Natural killer cell treated with Interleukin-12 subunit alpha and Interleukin-12 subunit beta and Interleukin-15 and Interleukin-18, amount 100 ng/mL, for 72 hours (primary cell): ENCODE measurements around the gene CFAP299. TPM values are rescaled to one million over a fixed set of nuclear protein-coding genes. Genes with fewer than 3 reads are reported as not detected.

Experiments used
- ATAC-seq, 2 donors: fragments of 150-1000 bp; cut with Tn5 transposase in 1 of 2; sonication (Bioruptor Pico), chemical (Tn5 transposase) in 1 of 2; 2 replicates each; pipeline ENCODE4 v1.10.0; 2021
- DNase-seq: peaks from one replicate; pipeline ENCODE4 v3.0.0; 2022; ENCODE audit warnings: low spot score
- H3K27ac Mint-ChIP-seq, 2 donors: 1 replicate in 1 of 2; 2 replicates in 1 of 2; pipeline ENCODE4 v1.8.0; 2022; ENCODE audit warnings: mixed read lengths in 2 of 2, mild to moderate bottlenecking in 1 of 2, moderate library complexity in 1 of 2
- H3K27me3 Mint-ChIP-seq, 2 donors: 1 replicate in 1 of 2; 2 replicates in 1 of 2; pipeline ENCODE4 v1.8.0; 2022; ENCODE audit warnings: mixed read lengths in 2 of 2
- H3K36me3 Mint-ChIP-seq: one replicate; pipeline ENCODE4 v1.8.0; 2022; ENCODE audit warnings: mixed read lengths
- H3K4me1 Mint-ChIP-seq, 2 donors: 1 replicate in 1 of 2; 2 replicates in 1 of 2; pipeline ENCODE4 v1.8.0; 2022; ENCODE audit warnings: low read depth in 2 of 2, mixed read lengths in 2 of 2, mild to moderate bottlenecking in 1 of 2
- H3K4me3 Mint-ChIP-seq: one replicate; pipeline ENCODE4 v1.8.0; 2022; ENCODE audit warnings: mixed read lengths
- H3K9me3 Mint-ChIP-seq: 2 replicates; pipeline ENCODE4 v1.8.0; 2022; ENCODE audit warnings: mixed read lengths
- total RNA-seq, 2 donors: library from RNA; stranded (reverse); gene quantifications; one replicate each; pipeline ENCODE4 v1.2.3, GENCODE V29; 2022

The CFAP299 gene
- total RNA-seq, 2 donors from 2014 or later = not detected

DNA sequence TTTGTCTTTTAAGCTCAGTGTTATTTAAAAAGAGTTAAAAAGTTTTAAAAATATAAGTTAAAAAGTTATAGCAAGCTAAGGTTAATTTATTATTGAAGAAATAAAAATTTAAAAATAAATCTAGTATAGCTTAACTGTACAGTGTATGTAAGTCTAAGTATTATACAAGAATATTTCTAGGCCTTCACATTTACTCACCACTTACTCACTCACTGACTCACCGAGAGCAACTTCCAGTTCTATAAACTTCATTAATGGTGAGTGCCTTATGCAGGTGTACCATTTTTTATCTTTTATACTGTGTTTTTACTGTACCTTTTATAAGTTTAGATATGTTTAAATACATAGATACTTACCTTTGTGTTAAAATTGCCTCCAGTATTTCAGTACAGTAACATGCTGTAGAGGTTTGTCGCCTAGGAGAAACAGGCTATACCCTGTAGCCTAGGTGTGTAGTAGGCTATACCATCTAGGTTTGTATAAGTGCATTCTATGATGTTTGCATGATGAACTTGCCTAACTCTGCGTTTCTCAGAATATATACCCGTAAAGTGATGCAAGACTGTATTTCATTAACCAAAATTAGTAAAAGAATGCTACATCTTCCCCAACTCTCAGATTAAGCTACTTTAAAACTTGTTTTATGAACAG lies 202.9 kb downstream of the CFAP299 start:
- peaks cover 6 to 9% of the 10 kb centered on the region in 2 donors for H3K27me3 Mint-ChIP-seq
- no peak for DNase-seq
- peaks cover 5% of the 10 kb centered on the region for H3K36me3 Mint-ChIP-seq
- no peak for ATAC-seq
- H3K9me3 Mint-ChIP-seq = no peaks in the 10 kb centered on the region
- no peak overlapping the region for H3K4me3 Mint-ChIP-seq
- H3K27ac Mint-ChIP-seq = peak overlapping the region in 1 of 2 donors; percentile 79
- H3K4me1 Mint-ChIP-seq = peaks cover 0 to 9% of the 10 kb centered on the region in 2 donors

DNA sequence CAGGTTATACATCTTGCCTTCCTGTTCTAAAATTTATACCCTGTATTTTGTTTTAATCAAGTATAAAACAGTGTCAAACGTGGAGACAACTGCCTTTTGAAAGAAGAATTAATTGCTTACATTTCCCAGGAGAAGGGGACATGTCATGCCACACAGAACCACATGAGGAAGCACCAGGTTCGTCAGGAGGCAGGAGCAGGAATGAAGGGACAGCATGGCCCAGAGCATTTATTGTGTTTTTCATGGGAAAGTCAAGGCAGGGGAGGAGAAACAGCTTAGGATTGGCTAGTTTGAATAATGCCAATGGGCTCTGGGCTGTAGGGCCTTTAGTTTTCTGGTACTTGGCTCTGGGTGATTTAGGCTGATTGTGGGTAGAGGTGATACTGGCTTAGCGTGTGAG lies 203.7 kb downstream of the CFAP299 start:
- peaks cover 0 to 9% of the 10 kb centered on the region in 2 donors for H3K4me1 Mint-ChIP-seq
- H3K36me3 Mint-ChIP-seq = peaks cover 8% of the 10 kb centered on the region
- peaks cover 7 to 9% of the 10 kb centered on the region in 2 donors for H3K27me3 Mint-ChIP-seq
- DNase-seq = no peak
- H3K9me3 Mint-ChIP-seq = no peaks in the 10 kb centered on the region
- H3K4me3 Mint-ChIP-seq = peak overlapping the region; percentile 6
- no peak for ATAC-seq
- H3K27ac Mint-ChIP-seq = peak overlapping the region in 1 of 2 donors; percentile 79

DNA sequence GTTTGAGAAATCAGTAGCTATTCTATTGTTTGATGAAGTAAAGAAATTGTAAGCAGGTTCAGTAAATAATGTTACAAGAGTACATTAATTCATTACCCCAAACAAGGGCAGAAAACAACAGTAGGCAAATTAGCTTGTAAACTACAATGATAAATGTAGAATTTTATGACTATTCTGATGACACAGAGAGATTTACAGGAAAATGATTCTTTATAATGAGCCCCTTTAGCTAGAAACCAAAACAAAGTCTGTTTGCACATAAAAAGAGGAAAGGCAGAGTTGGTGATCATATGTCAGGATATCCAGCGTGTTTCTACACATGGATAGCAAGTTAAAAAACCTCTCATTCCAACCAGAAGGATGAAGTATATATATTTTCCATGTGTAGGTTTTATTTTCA lies 204.8 kb downstream of the CFAP299 start:
- Mint-ChIP-seq H3K9me3 (no peaks in the 10 kb centered on the region), H3K4me1 (peaks cover 0 to 9% of the 10 kb centered on the region in 2 donors), H3K36me3 (peaks cover 20% of the 10 kb centered on the region), H3K27ac (peak overlapping the region; percentile 67 to 79), H3K27me3 (peaks cover 9% of the 10 kb centered on the region in 2 donors), H3K4me3 (peak overlapping the region; percentile 52)
- DNase-seq (no peak), ATAC-seq (peak in 1 of 2 donors; percentile 42)

DNA sequence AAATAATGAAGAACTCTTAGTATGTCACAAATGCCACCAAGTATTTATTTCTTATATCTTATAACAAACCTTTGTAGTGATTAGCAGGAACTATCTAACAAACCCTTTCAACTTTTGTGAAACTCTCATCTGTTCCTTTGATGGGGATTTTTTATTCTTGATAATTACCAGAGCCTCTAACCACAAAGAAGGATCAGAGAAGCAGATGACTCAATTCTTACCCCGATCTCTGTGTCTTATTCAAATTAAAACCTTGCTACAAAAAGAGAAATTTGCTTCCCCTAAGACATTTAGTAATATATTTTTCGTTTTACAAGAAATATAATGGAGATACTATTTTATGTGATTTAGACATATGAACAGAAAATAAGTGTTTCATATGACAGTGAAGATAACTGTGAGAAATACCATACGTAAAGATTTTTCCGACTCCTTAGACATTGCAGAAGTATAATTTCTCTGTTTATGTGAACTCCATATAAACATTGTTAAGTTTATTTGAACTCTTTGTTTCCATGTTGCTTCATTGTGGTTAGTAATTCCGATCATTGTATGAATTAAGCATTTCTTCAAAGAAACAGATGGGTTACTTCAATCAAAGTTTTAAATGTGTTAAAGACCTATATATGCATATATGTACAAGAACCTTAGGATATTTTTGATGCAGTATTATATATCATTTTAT lies 205.4 kb downstream of the CFAP299 start:
- Mint-ChIP-seq H3K9me3 (no peaks in the 10 kb centered on the region), H3K27me3 (peaks cover 4 to 9% of the 10 kb centered on the region in 2 donors), H3K27ac (peak overlapping the region; percentile 67 to 79), H3K4me1 (peaks cover 0 to 9% of the 10 kb centered on the region in 2 donors), H3K36me3 (peaks cover 24% of the 10 kb centered on the region), H3K4me3 (peak overlapping the region; percentile 52)
- no peak for DNase-seq
- peak; percentile 57 to 81 for ATAC-seq

DNA sequence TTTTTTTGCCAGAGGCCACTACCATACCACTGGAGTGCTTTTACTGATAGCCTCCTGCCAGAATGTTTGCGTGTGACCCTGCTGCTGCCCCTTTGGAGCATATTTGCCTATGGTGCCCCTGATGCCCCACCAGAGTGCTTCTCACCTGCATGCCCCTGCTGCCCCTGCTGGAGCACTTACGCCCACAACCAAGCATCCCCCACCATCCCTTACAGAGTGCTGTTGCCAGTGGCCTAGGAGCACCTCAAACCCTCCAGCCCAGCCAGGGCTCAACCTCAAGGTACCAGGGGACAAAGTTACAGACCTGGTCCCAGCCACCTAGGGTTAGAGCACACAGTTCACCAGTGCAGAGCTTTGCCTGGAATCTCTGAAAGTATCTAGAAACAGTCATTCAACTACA lies 207.2 kb downstream of the CFAP299 start:
- Mint-ChIP-seq H3K4me3 (no peak overlapping the region), H3K27ac (peak overlapping the region in 1 of 2 donors; percentile 79), H3K9me3 (peaks cover 2% of the 10 kb centered on the region), H3K27me3 (peaks cover 0 to 9% of the 10 kb centered on the region in 2 donors), H3K36me3 (peaks cover 29% of the 10 kb centered on the region), H3K4me1 (peaks cover 0 to 9% of the 10 kb centered on the region in 2 donors)
- no peak for ATAC-seq
- DNase-seq = no peak

DNA sequence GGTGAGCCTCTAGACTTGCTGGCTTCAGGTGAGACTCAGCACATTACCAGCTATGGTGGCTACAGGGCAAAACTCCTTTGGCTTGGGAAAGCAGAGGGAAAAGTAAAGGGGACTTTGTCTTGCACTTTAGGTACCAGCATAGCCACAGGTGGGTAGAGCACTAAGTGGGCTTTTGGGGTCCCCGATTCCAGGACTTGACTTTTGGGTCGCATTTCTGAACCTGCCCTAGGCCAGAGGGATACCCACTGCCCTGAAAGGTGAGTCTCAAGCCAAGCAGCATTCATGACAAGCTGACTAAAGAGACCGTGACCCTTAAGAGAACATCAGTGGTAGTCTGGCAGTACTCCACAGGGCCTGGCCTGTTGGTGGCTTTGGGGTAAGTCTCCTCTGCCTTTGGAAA lies 224.8 kb downstream of the CFAP299 start:
- H3K27ac Mint-ChIP-seq = no peak overlapping the region
- H3K9me3 Mint-ChIP-seq = peaks cover 3% of the 10 kb centered on the region
- no peak for ATAC-seq
- no peaks in the 10 kb centered on the region for H3K4me1 Mint-ChIP-seq
- H3K27me3 Mint-ChIP-seq = peaks cover 8 to 13% of the 10 kb centered on the region in 2 donors
- no peak overlapping the region for H3K4me3 Mint-ChIP-seq
- no peak for DNase-seq
- H3K36me3 Mint-ChIP-seq = peaks cover 14% of the 10 kb centered on the region

DNA sequence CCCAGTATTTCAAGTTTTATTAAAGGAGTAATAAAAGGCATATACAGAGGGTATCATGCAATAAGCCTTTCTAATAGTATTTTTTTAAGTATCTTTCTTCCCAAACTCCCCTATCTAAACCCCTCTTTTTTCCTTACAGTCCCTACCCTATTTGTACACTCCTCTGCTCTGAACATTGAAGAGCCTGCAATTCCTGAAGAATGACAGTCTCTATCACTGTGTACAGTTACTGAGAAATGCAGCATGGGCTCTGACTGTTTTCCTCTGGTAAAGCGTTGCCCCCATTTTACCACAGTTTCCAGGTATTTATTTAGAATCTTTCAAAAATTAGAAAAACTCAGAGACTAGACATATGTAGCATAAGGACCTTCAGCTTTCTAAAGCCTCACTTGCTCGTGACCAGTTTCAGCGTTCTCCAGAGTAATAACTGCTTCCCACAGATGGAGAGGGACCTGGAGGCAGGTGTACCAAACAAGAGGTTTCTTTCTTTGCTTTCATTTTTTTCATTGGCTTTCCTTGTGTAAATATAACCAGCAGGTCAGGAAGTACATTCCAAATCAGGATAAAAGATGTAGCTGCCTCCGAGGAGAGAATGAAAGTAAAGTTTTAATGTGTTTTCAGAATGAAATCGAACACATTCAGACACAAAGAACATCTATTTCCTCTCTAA lies 230.8 kb downstream of the CFAP299 start:
- H3K4me3 Mint-ChIP-seq = no peak overlapping the region
- ATAC-seq = no peak
- no peak overlapping the region for H3K27ac Mint-ChIP-seq
- peaks cover 9% of the 10 kb centered on the region for H3K36me3 Mint-ChIP-seq
- peaks cover 5 to 11% of the 10 kb centered on the region in 2 donors for H3K27me3 Mint-ChIP-seq
- no peaks in the 10 kb centered on the region for H3K4me1 Mint-ChIP-seq
- no peak for DNase-seq
- peaks cover 3% of the 10 kb centered on the region for H3K9me3 Mint-ChIP-seq

DNA sequence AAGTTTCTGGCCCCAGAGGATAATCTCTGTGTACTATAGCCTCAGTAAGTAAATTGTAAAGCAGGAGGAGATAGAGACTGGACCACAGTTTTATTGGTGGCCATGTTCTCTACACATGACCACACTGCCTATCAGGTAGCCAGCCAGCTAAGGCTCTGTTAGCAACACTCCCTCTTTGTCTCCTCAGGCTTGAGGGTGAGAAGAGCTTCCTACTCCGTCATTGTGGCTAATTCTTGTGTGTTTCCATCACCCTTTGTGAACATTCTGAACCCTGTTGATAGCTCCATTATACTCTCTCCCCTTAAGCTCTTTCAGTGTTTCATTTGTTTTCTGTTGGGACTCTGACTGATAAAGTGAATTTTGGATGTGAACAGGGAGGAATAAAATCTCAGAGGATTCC lies 233.4 kb downstream of the CFAP299 start:
- Mint-ChIP-seq H3K27me3 (no peaks in the 10 kb centered on the region), H3K9me3 (no peaks in the 10 kb centered on the region), H3K4me3 (no peak overlapping the region), H3K36me3 (peaks cover 4% of the 10 kb centered on the region), H3K4me1 (no peaks in the 10 kb centered on the region), H3K27ac (no peak overlapping the region)
- DNase-seq = no peak
- ATAC-seq = no peak

DNA sequence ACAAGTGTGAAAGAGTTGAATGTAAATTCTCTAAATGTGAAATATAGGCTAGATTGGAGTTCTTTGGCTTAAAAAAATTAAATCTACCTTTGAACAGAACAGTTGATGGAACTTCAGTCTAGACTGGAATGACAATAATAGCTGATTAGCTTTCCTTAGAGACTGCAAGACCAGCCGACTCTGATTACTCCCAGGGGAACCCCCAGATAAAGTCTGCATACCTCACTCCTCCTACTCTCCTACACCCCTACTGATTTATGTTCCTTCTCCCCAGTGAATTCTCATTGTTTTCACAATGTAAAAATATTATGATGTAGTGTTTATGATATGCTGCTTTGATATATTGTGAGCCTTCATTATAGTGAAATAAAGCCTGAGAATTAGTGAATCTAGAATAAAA lies 241.3 kb downstream of the CFAP299 start:
- H3K4me1 Mint-ChIP-seq = no peaks in the 10 kb centered on the region
- DNase-seq (no peak), ATAC-seq (no peak)
- no peak overlapping the region for H3K27ac Mint-ChIP-seq
- H3K4me3 Mint-ChIP-seq = no peak overlapping the region
- H3K36me3 Mint-ChIP-seq = peaks cover 4% of the 10 kb centered on the region
- peaks cover 0 to 2% of the 10 kb centered on the region in 2 donors for H3K27me3 Mint-ChIP-seq
- H3K9me3 Mint-ChIP-seq = no peaks in the 10 kb centered on the region

DNA sequence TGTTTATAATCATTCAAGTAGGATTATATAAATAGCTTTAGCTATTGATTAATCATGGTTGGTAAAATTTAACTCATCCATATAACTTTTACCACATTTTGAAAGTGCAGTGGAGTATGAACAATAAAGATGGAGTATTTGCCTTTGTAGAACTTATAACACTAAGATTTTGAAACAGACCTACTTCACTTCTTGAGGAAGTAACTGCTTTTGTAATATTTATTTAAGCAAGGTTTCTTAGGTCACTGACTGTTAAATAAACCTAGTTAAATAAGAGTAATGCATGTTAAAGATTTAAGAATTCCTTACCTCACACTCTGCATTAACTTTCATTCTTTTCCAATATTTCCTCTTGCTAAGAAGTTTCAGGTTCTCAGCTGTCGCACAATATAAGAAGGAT lies 242.5 kb downstream of the CFAP299 start:
- no peak overlapping the region for H3K27ac Mint-ChIP-seq
- ATAC-seq (no peak), DNase-seq (no peak)
- peaks cover 4% of the 10 kb centered on the region for H3K36me3 Mint-ChIP-seq
- H3K4me3 Mint-ChIP-seq = no peak overlapping the region
- no peaks in the 10 kb centered on the region for H3K9me3 Mint-ChIP-seq
- H3K27me3 Mint-ChIP-seq = peaks cover 3 to 7% of the 10 kb centered on the region in 2 donors
- H3K4me1 Mint-ChIP-seq = no peaks in the 10 kb centered on the region

DNA sequence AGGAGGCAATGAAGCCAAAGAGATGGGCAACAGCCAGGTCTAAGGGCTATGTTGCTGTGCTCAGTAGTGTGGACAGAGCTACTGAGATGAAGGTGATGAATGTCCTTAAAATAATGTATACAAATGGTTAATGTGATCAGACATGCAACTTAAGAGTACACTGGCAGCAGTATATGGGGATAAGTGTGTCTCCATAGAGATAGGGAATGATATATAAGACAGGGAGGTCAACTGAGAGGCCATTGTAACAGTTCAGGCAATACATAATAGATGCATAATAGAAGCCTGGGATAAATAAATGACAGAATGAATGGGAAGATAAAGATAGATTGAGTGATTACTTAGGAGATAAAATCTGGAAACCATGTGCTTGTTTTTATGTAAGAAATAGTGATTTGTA lies 250.0 kb downstream of the CFAP299 start:
- Mint-ChIP-seq H3K9me3 (no peaks in the 10 kb centered on the region), H3K4me1 (no peaks in the 10 kb centered on the region), H3K27ac (no peak overlapping the region), H3K27me3 (peaks cover 14% of the 10 kb centered on the region in 2 donors), H3K36me3 (no peaks in the 10 kb centered on the region), H3K4me3 (no peak overlapping the region)
- ATAC-seq (no peak), DNase-seq (no peak)

DNA sequence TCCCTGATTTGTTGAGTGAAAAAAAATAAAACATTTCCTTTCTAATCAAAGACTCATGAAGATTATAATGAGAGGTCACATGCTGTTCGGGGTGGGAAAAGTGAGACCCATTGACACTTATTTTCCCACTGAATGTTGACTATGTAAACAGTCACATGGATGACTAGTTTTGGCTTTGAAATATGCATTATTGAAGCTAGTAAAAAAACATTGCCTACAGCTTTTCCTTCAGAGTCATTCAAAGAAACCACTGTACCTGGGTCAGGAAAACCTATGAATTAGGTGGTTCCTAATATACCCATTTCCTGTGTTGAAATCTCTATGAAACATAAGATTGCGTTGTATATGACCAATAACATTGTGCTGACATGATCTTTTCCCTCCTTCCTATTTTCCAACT lies 251.2 kb downstream of the CFAP299 start:
- H3K4me1 Mint-ChIP-seq = no peaks in the 10 kb centered on the region
- DNase-seq = no peak
- H3K9me3 Mint-ChIP-seq = no peaks in the 10 kb centered on the region
- H3K4me3 Mint-ChIP-seq = no peak overlapping the region
- H3K36me3 Mint-ChIP-seq = no peaks in the 10 kb centered on the region
- no peak overlapping the region for H3K27ac Mint-ChIP-seq
- H3K27me3 Mint-ChIP-seq = peaks cover 13 to 14% of the 10 kb centered on the region in 2 donors
- ATAC-seq = no peak

DNA sequence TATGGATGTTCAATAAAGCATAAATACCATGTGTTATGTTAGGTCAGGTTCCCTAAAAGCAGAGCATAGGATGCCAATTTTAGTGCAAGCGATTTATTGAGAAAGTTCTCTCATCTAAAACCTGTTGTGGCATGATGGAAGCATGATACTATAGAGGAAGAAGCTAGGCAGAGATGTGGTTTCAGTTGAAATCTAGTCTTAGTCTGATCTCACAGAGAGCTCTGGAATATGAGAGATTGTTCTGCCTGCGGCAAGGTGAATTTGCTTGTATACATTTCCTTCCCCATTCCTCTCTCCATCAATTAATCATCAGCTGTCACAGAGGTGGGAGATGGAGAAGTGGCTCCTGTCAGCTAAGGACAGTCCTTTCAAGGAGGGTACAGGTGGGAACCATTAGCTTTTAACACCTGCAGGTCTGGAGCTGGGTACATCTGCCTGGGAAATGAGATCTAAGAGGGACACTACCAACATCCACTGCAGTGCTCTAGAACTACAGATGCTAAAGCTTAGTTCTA lies 252.4 kb downstream of the CFAP299 start:
- Mint-ChIP-seq H3K27me3 (peaks cover 8 to 12% of the 10 kb centered on the region in 2 donors), H3K4me1 (no peaks in the 10 kb centered on the region), H3K36me3 (no peaks in the 10 kb centered on the region), H3K27ac (no peak overlapping the region), H3K4me3 (no peak overlapping the region), H3K9me3 (no peaks in the 10 kb centered on the region)
- no peak for DNase-seq
- no peak for ATAC-seq

DNA sequence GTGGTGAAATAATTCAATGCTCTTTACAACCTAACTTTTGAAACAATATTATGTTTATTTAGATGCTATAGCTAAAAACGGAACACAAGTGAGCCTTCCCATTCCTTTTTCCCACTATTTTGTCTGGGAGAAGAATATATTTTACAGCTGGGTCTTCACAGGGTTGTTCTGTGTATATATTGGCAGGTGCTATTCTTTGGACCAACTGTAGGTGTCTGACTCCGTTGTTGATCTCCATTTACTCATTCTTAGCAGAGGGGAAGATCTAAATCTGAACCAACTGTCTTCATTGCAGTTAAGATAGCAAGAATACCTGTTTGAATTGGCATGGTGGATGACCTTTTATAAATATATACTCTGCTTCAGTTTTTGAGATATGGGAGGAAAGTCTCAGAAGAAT lies 257.4 kb downstream of the CFAP299 start:
- Mint-ChIP-seq H3K4me3 (no peak overlapping the region), H3K9me3 (no peaks in the 10 kb centered on the region), H3K4me1 (no peaks in the 10 kb centered on the region), H3K27me3 (peaks cover 0 to 2% of the 10 kb centered on the region in 2 donors), H3K27ac (no peak overlapping the region), H3K36me3 (no peaks in the 10 kb centered on the region)
- ATAC-seq = no peak
- DNase-seq = no peak
